Upper lobe of right lung (tissue), 1 donor: ENCODE measurements around the gene MACF1. TPM values are rescaled to one million over a fixed set of nuclear protein-coding genes. Genes with fewer than 3 reads are reported as not detected.
A peak's percentile ranks its signal among the peaks of the same experiment; 100 is the strongest.

Experiments
- ATAC-seq: fragments of 200-7000 bp; cut with Tn5 transposase; one replicate; pipeline ENCODE4 v1.9.1; 2020; ENCODE audit warnings: mild to moderate bottlenecking, moderate library complexity
- DNase-seq: peaks from one replicate; pipeline ENCODE4 v3.0.0-alpha.2; 2020
- H3K27ac ChIP-seq: fragments of 200-600 bp; one replicate; pipeline ENCODE4 v1.8.0; 2022
- H3K27me3 ChIP-seq: fragments of 200-600 bp; one replicate; pipeline ENCODE4 v1.8.0; 2022; ENCODE audit warnings: mild to moderate bottlenecking
- H3K36me3 ChIP-seq: fragments of 200-600 bp; one replicate; pipeline ENCODE4 v1.8.0; 2022
- H3K4me1 ChIP-seq: fragments of 200-600 bp; one replicate; pipeline ENCODE4 v1.8.0; 2022
- H3K4me3 ChIP-seq: fragments of 200-600 bp; one replicate; pipeline ENCODE4 v1.8.0; 2022; ENCODE audit warnings: mild to moderate bottlenecking
- H3K9me3 ChIP-seq: fragments of 200-600 bp; one replicate; pipeline ENCODE4 v1.8.0; 2022
- CTCF ChIP-seq: fragments of 200-600 bp; IDR thresholded peaks from one replicate; pipeline ENCODE4 v1.8.0; 2022; ENCODE audit warnings: antibody characterized with exemption
- intact Hi-C: fragments of 100-400 bp; cut with DNase I; formaldehyde crosslinking; loops from one replicate; pipeline ENCODE4 v1.11.0; 2022
- total RNA-seq: library from RNA; stranded (reverse); fragmentation: NEBNext Ultra II Directional; extraction: Animal tissue kit (Norgen Biotek cat#: 25700); gene quantifications from one replicate; pipeline ENCODE4 v1.2.1, GENCODE V29; 2021
- donor health status: DM: no; HTN: yes; CAD: no; lungs with severe emphysema.

Gene MACF1
- total RNA-seq, 1 donor from 2014 or later = 814 TPM

- H3K4me3 ChIP-seq = no peak overlapping the region
- ATAC-seq (no peak), DNase-seq (no peak)
- peak; percentile 6 for TF ChIP-seq CTCF
- peaks cover 100% of the 10 kb centered on the region for H3K36me3 ChIP-seq
- H3K27me3 ChIP-seq = no peaks in the 10 kb centered on the region
- no peaks in the 10 kb centered on the region for H3K9me3 ChIP-seq
- peaks cover 7% of the 10 kb centered on the region for H3K4me1 ChIP-seq
- no peak overlapping the region for H3K27ac ChIP-seq
- intact Hi-C loops = no loop called here
These were observed 150.1 kb downstream of the MACF1 start for GRCh38 chr1:39354572-39354971.

- no peak for TF ChIP-seq CTCF
- Histone ChIP-seq H3K4me3 (no peak overlapping the region), H3K4me1 (peaks cover 7% of the 10 kb centered on the region), H3K27ac (no peak overlapping the region), H3K27me3 (no peaks in the 10 kb centered on the region), H3K9me3 (no peaks in the 10 kb centered on the region), H3K36me3 (peaks cover 100% of the 10 kb centered on the region)
- no peak for DNase-seq
- no peak for ATAC-seq
- intact Hi-C loops = no loop called here
These were observed 154.0 kb downstream of the MACF1 start for GRCh38 chr1:39358491-39358890.

DNA sequence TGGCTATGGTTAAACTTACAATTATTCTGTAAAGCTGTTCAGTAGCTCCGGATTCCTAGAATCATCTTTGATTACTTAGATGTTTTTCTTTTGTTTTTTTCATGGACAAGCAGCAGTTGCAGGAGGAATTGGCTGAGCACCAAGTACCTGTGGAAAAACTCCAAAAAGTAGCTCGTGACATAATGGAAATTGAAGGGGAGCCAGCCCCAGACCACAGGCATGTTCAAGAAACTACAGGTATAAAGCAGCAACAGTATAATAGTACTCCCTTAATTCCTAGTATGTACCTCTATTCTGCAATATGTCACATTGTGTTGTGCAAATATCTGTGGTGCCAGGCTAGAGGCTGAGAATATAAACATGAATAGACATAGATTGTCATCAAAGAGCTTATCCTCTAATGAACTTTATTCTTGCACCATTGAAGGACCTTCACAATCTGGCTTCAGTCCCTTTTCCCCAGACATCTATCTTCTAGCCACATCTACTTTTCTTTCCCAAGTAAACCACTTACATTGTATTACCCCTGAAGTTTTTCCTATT, 154.6 kb downstream of the MACF1 start:
- intact Hi-C loops = no loop called here
- no peak for TF ChIP-seq CTCF
- H3K27ac ChIP-seq = no peak overlapping the region

GRCh38 chr1:39360731-39361130, 156.2 kb downstream of the MACF1 start:
- H3K4me3 ChIP-seq = no peak overlapping the region
- no peak for TF ChIP-seq CTCF
- H3K36me3 ChIP-seq = peaks cover 91% of the 10 kb centered on the region
- H3K27me3 ChIP-seq = no peaks in the 10 kb centered on the region
- peaks cover 7% of the 10 kb centered on the region for H3K4me1 ChIP-seq
- ATAC-seq (peak; percentile 49), DNase-seq (no peak)
- intact Hi-C loops = loop anchor here (10.0 kb wide), 1 partner anchor 54 kb away; no protein-coding TSS in a partner anchor
- H3K9me3 ChIP-seq = no peaks in the 10 kb centered on the region
- H3K27ac ChIP-seq = no peak overlapping the region

More for the DNA sequence above, 154.6 kb downstream of the MACF1 start:
- Histone ChIP-seq H3K4me3 (no peak overlapping the region), H3K4me1 (peaks cover 7% of the 10 kb centered on the region), H3K9me3 (no peaks in the 10 kb centered on the region), H3K36me3 (peaks cover 100% of the 10 kb centered on the region), H3K27me3 (no peaks in the 10 kb centered on the region)
- DNase-seq (no peak), ATAC-seq (no peak)

DNA sequence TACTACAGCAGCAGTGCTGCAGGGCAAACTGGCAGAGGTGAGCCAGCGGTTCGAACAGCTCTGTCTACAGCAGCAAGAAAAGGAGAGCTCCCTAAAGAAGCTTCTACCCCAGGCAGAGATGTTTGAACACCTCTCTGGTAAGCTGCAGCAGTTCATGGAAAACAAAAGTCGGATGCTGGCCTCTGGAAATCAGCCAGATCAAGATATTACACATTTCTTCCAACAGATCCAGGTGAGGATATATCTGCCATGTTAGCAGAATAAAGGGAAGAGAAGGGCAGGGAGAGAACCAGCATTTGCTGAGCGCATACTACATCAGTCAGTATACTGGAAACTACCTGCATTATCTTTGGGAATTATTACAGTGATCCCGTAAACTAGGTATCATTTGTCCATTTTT, 157.0 kb downstream of the MACF1 start:
- DNase-seq = no peak
- peaks cover 91% of the 10 kb centered on the region for H3K36me3 ChIP-seq

More for the DNA sequence above, 157.0 kb downstream of the MACF1 start:
- Histone ChIP-seq H3K9me3 (no peaks in the 10 kb centered on the region), H3K4me1 (peaks cover 7% of the 10 kb centered on the region), H3K27ac (no peak overlapping the region), H3K4me3 (no peak overlapping the region), H3K27me3 (no peaks in the 10 kb centered on the region)
- intact Hi-C loops = loop anchor here (10.0 kb wide), 1 partner anchor 53 kb away; no protein-coding TSS in a partner anchor
- ATAC-seq = no peak
- TF ChIP-seq CTCF = no peak
